Measurements from ENCODE around the gene KLC1.
"Not testable (repeated sequence)": the region's sequence is repeated elsewhere in the genome, so short reads cannot be mapped to it uniquely, and the experiment has no call there.

The KLC1 gene

DNA sequence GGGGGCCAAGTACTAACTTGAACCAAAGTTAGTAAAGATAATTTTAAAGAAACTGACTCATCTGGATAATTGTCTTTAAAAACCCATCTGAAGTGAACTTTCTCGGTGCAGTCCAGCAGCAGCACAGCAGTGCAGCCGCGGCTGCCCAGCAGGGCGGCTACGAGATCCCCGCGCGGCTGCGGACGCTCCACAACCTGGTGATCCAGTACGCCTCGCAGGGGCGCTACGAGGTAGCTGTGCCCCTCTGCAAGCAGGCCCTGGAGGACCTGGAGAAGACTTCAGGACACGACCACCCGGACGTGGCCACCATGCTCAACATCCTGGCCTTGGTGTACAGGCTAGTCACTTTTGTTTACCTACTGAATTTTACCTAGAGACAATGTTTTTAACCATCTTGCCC lies 33.6 kb downstream of the KLC1 start:
- no peak for DNase-seq

DNA sequence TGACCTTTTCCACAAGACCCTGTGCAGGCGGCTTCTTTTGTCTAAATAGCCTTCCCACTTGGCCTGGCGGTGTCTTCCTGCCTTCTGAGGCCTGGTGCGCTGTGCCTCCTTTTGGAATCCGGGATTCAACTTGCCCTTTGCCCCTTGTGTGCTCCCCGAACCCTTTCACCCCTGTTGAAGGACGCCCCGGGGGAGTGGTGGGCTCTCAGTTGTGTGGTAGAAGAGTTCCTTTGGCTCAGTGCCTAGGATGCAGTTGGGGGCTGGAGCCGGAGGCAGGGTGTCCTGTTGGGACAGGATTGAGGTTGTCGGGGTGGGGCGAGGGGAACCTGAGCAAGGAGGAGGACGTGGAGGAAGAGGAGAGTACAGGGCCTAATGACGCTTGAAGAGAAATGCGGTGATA lies 34.5 kb downstream of the KLC1 start:
- DNase-seq = no peak

DNA sequence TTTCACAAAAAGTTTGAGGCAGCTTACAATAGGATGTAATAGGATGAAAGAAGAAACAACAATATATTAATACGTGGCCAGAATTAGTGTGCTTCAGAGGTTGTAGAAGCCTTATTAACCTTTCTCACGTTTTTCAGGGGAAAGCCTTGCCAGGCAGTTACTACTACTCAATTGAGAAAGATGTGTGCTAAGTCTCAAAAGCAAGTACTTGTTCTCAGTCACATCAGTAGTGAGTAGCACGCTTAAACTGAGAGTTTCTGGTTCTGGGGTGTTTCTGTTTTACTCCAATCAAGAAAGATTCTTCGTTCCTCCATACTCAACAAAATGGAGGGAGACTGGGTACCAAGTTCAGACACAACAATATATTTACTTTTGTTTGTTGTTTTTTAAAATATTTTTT lies 38.7 kb downstream of the KLC1 start:
- no peak for DNase-seq

DNA sequence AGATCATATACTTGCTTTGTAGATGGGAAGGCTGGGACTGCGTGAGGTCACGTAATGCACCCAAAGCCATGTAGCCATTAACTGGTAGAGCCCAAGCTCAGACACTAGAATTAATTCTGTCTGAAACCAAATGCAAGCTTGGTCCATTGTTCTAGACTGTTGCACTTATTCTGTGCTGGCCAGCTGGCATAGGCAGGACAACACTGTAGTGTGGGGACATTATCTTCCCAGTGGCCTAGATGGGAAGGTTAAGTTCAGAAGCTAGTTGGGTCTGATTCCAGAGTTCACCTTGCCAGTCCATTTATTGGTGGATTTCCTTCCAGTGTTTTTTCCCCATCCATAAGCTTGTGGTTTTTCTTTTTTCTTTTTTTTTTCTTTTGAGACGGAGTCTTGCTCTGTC lies 39.1 kb downstream of the KLC1 start:
- DNase-seq = no peak

DNA sequence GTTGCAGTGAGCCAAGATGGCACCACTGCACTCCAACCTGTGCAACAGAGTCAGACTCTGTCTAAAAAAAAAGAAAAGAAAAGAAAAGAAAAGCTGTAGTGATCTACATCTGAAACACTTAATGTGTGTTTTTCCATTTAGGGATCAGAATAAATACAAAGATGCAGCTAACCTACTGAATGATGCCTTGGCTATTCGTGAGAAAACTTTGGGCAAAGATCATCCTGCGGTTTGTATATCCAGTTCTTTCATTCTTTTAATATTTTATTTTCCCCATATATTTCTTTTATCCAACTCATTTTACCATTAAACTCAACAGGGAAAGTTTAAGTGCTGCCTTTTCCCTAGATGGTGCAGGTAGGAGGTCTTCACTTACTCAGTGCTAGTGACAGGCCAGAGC lies 40.4 kb downstream of the KLC1 start:
- DNase-seq = no peak

DNA sequence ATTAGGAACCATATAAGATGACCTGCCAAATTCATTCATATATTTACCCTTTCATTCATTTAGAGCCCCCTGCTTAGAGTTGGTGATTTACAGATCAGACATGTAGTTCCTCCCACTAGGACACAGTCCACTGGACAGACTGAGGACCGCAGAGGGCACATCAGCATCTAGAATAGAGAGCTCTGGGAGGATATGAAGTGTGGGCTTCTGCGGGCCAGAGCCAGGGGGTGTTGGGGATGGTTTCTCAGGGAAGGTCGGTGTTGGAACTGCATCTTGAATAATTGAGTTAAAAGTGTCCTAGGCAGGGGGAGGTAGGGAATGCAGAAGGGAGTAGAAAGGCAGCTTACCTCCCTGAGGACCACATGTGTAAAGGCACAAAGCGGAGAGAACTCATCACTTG lies 42.9 kb downstream of the KLC1 start:
- no peak for DNase-seq

DNA sequence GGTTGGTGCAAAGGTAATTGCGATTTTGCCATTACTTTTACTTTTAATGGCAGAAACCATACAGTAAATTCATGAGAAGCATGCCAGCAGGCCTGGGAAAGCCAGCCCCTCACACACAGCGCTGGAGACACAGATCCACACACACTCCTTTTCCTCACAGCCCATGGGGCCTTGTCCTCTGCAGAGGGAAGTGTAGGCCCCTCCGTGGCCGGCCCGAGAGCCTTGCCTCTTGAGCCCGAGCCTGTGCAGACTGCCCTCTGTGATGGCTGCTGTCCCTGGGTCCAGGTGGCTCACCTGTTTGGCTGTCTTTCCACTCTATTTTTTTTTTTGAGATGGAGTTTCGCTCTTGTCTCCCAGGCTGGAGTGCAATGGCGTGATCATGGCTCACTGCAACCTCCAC lies 46.9 kb downstream of the KLC1 start:
- no peak for DNase-seq

DNA sequence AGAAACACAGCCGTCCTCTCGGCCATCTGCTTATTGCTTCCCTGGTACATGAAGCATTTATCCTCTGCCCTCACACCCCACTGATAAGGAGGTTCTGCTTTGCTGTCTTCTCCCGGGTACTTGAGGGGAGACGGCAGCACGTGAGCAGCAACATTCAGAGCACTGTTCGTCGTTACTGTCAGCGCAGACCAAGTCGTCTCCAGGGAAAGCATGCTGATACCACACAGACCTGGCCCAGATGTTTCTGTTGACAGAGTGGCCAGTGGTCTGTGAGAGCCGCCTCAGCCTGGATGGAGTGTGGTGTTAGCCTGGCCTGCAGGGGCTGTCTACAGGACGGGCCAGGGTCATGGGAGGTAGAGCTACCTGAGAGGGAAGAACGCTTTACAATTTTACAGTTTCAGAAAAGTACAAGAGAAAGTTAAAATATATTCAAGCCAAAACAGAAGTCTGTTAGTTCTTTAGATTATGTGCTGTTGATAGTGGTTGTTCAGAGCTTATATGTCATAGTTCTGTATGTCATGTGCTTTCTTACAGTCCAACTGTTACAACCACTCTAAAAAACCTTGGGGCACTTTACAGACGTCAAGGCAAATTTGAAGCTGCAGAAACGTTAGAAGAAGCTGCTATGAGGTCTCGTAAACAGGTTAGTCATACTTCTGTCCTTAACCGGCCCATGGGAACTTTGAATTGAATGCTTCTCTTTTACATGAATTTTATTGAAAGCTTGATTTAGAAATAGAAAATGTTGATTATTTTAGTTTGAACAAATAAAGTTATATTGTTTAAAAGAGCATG lies 48.1 kb downstream of the KLC1 start:
- no peak for DNase-seq

DNA sequence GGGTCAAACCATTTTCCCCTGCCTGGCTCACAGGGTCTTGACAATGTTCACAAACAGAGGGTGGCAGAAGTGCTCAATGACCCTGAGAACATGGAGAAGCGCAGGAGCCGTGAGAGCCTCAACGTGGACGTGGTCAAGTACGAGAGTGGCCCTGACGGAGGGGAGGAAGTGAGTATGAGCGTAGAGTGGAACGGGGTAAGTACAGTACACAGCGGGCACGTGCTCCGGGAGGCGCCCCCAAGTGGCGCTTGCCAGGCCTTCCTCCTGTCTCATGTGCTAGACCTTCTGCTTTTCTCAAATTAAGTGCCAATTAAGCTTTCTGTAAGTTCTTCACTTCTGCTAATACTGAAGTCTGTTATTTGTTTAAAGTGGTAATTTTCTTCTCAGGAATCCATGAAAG lies 50.3 kb downstream of the KLC1 start:
- DNase-seq = peak; percentile 26 to 37

DNA sequence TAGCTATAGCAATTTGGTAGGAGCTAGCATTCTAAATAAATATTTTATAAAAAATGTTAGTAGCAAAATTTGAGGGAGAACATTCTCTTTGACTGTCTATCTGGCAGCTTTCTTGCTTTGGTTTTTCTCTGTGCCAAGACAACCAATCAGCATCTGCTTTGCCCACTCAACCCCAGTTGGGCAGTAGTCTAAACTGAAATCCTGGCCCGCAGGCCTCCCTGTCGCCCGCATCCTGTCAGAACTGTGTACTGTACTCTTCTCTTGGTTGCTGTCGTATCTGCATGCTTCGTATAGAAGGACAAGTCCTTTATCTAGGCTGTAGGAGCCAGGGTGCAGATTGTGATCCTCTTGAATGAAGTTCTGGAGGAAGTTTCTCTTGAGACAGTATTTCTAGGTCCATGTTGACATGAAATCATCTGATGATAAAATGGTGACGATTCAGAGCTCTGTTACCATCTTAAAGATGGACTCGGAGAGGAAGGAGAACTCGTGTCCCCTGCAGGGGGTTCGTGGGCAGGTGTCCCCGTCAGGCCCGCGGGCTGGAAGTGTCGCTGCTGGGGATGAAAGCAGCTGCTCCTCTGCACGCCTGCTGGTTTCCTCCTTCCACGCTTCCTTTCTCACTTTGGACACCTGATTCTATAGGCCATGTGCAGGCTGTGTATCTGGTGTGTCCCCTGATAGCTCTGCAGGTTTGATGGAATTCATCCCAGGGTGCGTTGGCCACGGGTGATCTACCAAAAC lies 51.6 kb downstream of the KLC1 start:
- no peak for DNase-seq

DNA sequence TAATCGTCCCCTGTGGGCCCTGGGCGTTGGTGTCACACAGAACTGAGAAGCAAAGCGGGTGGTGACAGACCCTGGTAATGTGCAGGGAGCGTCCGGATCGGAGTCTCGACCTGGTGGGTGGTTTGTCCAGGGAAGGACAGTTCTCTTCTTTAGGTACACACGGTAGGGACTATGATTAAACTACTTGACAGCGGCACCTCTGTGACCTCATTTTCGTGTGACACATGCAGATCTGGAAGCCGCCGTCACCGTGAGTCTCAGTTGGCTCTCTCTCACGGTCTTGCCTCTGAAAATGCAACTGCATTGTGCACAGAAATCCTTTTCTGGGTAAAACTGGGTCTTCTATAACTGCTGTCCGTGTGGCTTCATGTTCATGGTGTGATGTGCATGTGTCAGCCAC lies 54.1 kb downstream of the KLC1 start:
- no peak for DNase-seq

DNA sequence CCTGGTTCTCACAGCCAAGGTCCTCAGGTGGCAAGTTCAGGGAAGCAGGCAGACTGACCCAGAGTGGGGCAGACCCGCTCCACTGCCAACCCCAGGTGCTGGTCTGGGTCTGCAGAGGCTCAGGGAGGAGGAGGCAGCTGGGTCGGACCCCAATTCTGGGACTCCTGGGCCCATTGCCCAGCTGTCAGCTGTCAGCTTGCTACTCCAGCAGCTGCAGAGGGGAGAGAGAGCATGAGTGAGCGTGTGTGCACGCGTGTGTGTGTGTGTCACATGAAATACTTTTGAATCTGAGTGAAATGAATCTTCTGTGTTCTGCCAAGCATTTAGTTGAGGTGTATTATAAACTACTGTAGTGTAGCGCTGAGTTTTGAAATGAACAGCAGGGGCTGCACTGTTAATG lies 55.5 kb downstream of the KLC1 start:
- DNase-seq = no peak

DNA sequence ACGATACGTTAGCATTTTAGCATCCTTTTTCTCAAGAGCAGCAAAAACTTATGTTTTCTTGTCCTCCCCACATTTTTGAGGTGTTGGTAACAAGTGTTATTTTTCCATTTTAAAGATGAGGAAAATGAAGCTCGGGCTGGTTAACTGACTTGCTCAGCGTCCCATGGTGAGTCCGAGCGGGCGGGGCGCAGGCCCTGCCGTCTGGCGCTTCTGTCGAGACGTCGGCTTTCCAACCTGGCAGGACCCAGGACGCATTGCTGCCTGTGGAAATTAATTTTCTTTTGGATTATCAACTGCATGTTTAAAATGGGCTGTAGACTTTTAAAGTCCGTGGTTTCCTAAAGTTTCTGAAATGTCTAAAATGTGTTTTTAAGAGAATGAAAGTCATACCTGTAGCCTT lies 55.9 kb downstream of the KLC1 start:
- DNase-seq = no peak

DNA sequence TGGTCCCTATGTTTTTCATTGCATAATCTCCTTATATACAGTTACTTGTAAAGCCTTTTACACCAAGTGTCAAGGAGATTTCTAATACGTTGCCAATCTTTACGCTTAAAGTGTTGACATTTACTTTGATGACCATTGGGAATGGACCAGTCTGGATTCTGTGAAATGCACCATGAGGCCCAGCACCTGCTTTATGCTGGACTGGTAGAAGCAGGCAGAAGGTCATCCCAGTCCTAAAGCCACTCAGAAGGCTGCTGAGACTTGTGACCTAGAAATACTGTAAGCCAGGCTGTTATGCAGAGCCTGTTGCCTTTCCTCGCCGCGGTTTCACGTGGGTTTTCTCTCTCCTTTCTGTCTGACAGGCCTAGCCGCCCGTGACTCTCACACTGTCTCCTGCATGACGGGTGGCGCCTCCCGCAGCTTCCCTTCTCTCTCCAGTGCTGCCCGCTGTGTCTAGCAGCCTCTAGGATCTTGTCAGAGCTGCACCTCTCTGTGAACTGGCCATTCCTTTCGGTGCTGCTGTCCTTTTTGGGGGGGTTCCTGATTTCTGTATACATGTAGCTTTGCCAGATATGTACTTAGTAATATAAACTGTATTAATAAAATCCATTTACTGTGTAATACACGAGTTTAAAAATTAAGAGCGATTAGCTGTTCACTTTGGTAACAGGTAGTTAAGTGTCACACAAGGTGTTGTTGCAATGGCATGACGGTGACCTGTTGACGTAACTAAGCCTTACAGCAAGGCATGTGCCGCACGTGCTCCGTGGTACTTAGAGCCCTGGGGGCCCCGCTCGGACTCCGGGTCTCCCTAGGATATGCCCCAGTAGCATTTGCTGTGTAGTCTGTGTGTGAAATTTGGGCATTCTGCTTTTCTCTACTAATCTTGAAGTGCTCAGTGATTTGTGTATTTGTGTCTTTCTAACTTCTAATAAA lies 56.5 kb downstream of the KLC1 start:
- no peak for DNase-seq

DNA sequence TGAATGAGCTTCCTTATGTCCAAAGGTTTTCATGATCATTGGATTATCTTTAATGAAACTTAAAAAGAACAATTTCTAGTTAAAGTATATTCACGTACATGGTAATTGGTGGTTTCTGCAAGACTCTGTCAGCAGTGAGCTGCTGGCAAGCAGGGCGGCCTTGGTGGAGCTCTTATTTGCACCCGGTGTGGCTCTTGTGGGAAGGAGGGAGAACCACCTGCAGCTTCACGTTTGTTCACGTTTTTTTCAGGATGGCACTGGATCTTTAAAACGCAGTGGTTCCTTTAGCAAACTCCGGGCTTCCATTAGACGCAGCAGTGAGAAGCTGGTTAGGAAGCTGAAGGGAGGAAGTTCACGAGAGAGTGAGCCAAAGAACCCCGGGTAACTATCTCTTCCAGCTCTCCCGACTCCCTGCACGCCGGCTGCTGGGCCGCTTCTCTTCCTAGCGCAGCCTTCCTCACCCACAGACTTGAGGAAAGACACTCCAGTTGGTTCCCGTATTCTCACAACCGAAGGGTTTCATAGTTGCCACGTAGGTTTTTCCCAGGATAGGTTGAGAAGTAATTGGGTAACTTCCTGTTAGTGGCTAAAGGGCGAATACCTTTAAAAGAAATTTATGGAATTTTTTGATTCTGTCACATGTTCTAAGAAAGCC lies 57.9 kb downstream of the KLC1 start:
- no peak for DNase-seq

DNA sequence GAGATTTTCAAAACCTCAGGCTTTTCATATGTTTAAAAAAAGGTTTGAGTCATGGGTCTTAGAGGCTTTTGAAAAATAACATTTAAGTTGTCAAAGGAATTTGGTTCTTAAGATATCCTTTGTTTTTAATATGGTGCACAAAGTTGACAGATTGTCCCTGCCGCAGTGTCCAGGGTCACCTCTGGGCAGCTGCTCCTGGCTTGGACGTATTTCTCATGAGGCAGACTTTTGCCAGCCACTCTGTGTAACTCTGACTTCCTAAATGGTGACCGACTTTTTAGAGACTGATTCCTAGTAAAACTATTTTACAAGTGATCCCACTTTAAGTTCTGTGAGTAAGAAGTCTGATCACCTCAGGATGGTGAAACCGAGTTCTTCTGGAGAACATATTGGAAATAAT lies 58.7 kb downstream of the KLC1 start:
- no peak for DNase-seq

DNA sequence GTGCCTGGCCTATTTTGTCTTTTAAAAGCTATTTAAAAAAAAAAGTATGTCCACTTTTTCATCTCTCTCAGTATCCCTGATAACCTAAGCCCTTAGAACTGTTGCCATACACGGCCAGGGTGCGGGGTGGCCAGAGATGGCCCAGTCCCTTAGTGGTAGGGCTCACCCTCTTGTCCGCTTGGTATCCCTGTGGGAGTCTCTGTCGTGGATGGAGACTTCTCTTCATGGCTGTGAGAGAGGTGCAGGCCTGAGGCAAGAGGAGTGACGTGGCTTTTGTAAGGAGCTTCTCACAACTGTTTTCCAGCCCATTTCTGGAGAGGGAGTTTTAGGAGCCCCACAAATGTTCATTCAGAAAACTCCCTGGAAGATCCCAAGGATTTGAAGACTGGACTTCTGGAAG lies 59.4 kb downstream of the KLC1 start:
- no peak for DNase-seq

DNA sequence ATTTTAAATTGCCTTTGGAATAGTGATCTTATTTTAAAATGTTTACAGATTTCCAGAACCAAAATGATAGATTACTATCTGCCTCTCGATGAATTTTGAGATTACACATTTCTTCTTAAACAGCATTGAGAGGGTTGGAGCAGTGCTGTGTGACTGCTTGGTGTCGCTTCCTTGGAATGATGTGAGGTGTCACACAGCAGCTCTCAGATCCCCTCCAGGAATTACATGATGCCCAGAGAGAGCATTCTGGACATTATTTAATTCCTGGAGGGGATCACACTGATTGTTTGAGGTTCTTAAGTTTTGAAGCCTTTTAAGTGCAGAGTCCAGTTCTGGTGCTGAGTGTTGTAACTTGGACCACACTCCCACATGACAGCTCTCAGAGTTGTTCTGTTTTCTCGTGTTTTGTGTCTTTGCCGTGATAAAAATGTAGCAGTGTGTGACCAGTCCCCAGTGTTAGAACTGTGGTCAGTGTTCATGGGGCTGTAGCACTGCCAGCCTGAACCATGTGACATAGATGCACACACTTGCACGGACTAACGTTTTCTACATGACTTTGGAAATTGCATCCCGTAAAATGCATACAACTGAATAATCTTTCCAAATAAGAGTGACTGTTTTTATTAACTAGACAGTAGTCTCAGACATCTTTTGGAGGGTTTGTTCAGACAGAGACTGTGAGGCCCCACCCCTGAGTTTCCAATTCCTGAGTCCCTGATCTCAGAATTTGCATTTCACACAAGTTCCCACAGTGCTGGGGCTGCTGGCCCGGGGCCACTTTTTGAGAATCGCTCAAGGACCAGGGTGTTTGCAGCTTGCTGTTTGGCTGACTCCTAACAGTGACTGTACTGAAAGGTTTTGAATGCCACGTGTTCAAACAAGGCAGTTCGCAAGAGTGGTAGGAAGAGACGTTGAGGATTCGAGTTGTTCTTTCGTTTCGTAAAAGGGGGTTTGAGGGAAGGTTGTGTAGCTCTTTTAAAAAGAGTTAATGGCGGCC lies 60.2 kb downstream of the KLC1 start:
- DNase-seq = no peak

DNA sequence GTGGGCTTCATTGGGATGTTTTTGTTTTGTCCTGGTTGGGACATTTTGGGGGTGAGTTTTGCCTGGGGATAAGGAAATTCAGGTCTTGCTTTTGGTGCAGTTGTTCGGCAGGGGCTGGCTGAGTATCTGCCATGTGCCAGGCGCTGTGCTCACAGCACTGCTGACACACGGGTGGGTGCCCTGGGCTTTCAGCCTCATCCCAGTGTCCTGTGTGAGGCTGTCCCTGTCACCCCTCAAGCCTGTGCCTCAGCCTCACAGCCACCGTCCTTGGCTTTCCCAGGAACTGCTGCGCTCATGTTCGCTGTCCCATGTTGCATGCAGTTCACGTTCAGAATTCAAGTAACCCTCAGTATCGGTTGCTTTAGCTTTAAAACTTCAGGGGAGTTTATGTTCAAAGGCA lies 61.3 kb downstream of the KLC1 start:
- no peak for DNase-seq

DNA sequence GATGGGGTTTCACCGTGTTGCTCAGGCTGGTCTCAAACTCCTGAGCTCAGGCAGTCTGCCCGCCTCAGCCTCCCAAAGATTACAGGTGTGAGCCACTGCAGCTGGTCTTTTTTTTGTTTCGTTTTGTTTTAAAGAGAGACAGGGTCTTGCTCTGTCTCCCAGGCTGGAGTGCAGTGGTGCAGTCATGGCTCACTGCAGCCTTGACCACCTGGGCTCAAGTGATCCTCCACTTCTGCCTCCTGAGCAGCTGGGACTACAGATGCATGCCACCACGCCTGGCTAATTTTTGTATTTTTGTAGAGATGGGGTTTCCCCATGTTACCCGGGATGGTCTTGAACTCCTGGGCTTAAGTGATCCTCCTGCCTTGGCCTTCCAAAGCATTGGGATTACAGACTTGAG lies 62.6 kb downstream of the KLC1 start:
- not testable (repeated sequence) for DNase-seq

DNA sequence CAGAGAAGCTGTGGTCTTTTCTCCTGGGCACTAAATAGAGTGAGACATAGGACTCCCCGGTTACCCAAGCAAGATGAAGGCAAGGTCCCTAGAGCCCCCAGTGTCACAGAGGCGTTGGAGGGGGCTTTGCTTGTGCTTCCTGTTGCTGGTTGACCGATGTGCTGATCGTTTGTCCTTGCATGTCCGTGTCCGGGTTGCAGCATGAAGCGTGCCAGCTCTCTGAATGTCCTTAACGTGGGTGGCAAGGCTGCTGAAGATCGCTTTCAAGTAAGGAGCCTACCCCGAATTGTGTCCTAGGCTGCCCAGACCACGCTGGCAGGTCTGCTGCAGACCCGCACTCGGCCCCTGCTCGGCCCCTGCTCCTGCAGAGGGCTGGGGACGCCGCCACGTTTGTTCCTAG lies 63.1 kb downstream of the KLC1 start:
- no peak for DNase-seq

DNA sequence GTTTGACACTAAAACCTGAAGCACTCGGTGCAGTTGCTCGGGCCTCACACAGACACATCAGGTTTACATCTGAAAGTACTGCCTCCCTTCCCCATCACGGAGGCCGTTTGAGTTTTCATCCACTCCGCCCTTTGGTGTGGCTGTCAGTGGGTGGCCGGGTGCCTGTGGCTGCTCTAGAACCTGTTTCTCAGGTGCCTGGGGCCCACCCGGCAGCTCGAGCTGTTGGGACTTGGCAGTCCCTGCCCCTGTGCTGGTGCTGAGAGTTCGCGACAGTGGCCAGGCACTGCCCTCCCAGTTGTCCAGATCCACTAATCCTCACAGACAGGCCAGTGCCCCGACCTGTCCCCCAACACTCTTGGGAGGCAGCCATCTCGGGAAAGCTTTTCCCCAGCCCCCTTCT lies 63.9 kb downstream of the KLC1 start:
- DNase-seq = no peak
